B cell (primary cell): Measurements from ENCODE around the gene XAF1. TPM values are rescaled to one million over a fixed set of nuclear protein-coding genes. Genes with fewer than 3 reads are reported as not detected.

Experiments used
- ATAC-seq: fragments of 200-7000 bp; cut with Tn5 transposase; one replicate; pipeline ENCODE4 v1.10.0; 2021; ENCODE audit warnings: low read depth, mild to moderate bottlenecking, moderate number of reproducible peaks, moderate library complexity
- CTCF ChIA-PET: fragments of 350-600 bp; sonication (Branson Sonifier 250); formaldehyde crosslinking; loops from one replicate; lab custom pipeline; 2021; ENCODE audit warnings: antibody characterized with exemption, inconsistent platforms; lab: Charles Lee
- POLR2A ChIA-PET: fragments of 350-600 bp; sonication (Branson Sonifier 250); formaldehyde crosslinking; loops from one replicate; lab custom pipeline; 2021; ENCODE audit warnings: antibody characterized with exemption; lab: Charles Lee
- DNase-seq: peaks from one replicate; pipeline ENCODE4 v3.0.0; 2013
- H2AFZ ChIP-seq: 2 replicates; pipeline ENCODE4 v1.6.1; 2012; ENCODE audit warnings: mild to moderate bottlenecking, low read depth, low read length; ENCODE audit not compliant: insufficient read depth, poor library complexity, severe bottlenecking
- H3K27ac ChIP-seq, 2 donors: 1 replicate in 1 of 2; 2 replicates in 1 of 2; pipeline ENCODE4 v1.5.1; 2012 to 2013; ENCODE audit warnings: low read length in 2 of 2, mild to moderate bottlenecking in 2 of 2, moderate library complexity in 1 of 2
- H3K27me3 ChIP-seq, 4 experiments: fragments of 200-600 bp in 1 of 4; sonication (generic) in 1 of 4; replicated peaks in 1 of 4; 1 replicate in 2 of 4; 2 replicates in 2 of 4; pipeline versions ENCODE4 v1.6.1 to v1.7.0; 2013 to 2016; ENCODE audit warnings: low read length in 3 of 4, mild to moderate bottlenecking in 2 of 4, mixed read lengths in 1 of 4, moderate library complexity in 1 of 4; ENCODE audit not compliant: insufficient read depth in 4 of 4, control insufficient read depth in 3 of 4; ENCODE audit errors: control extremely low read depth in 1 of 4
- H3K36me3 ChIP-seq, 2 experiments: replicated peaks in 1 of 2; 1 replicate in 1 of 2; 2 replicates in 1 of 2; pipeline versions ENCODE4 v1.6.1 to v1.7.1; 2013; ENCODE audit warnings: low read length in 1 of 2; ENCODE audit not compliant: insufficient read depth in 2 of 2, control insufficient read depth in 1 of 2; ENCODE audit errors: control extremely low read depth in 1 of 2, extremely low read depth in 1 of 2
- H3K4me1 ChIP-seq, 2 donors: fragments of 200-600 bp in 1 of 2; sonication (generic) in 1 of 2; 1 replicate in 1 of 2; 2 replicates in 1 of 2; pipeline versions ENCODE4 v1.5.1 to v1.6.1; 2013 to 2017; ENCODE audit warnings: low read length in 2 of 2; ENCODE audit not compliant: control insufficient read depth in 2 of 2, insufficient read depth in 2 of 2
- H3K4me2 ChIP-seq: replicated peaks from 2 replicates; pipeline ENCODE3; 2012; ENCODE audit warnings: mild to moderate bottlenecking, low read depth, low read length; ENCODE audit not compliant: poor library complexity, severe bottlenecking
- H3K4me3 ChIP-seq, 5 experiments: fragments of 200-600 bp in 1 of 5; sonication (generic) in 1 of 5; 1 replicate in 3 of 5; 2 replicates in 2 of 5; pipeline versions ENCODE4 v1.5.1 to v1.7.0; 2011 to 2016; ENCODE audit warnings: low read length in 4 of 5, mild to moderate bottlenecking in 4 of 5, low read depth in 2 of 5, control low read depth in 1 of 5, moderate library complexity in 1 of 5; ENCODE audit not compliant: insufficient read depth in 1 of 5; ENCODE audit errors: control extremely low read depth in 1 of 5, extremely low read depth in 1 of 5
- H3K79me2 ChIP-seq: fragments of 200-600 bp; sonication (generic); one replicate; pipeline ENCODE4 v1.6.0; 2016; ENCODE audit warnings: low read length; ENCODE audit not compliant: control insufficient read depth, insufficient read depth
- H3K9ac ChIP-seq: fragments of 200-600 bp; sonication (generic); 2 replicates; pipeline ENCODE4 v1.6.1; 2017; ENCODE audit warnings: mild to moderate bottlenecking, low read length, moderate library complexity
- H3K9me3 ChIP-seq, 3 donors: one replicate each; pipeline versions ENCODE4 v1.6.1 to v1.7.1; 2013; ENCODE audit warnings: low read length in 2 of 3; ENCODE audit not compliant: control insufficient read depth in 2 of 3, insufficient read depth in 1 of 3; ENCODE audit errors: control extremely low read depth in 1 of 3
- H4K20me1 ChIP-seq: 2 replicates; pipeline ENCODE4 v1.6.0; 2012; ENCODE audit warnings: mild to moderate bottlenecking, low read length; ENCODE audit not compliant: insufficient read depth, control insufficient read depth, poor library complexity, severe bottlenecking
- H3K27ac Mint-ChIP-seq: one replicate; pipeline ENCODE4 v1.8.0; 2021; ENCODE audit warnings: mixed read lengths
- H3K27me3 Mint-ChIP-seq: one replicate; pipeline ENCODE4 v1.8.0; 2021; ENCODE audit warnings: mixed read lengths
- H3K4me1 Mint-ChIP-seq: one replicate; pipeline ENCODE4 v1.8.0; 2021; ENCODE audit warnings: mixed read lengths
- H3K4me3 Mint-ChIP-seq: one replicate; pipeline ENCODE4 v1.8.0; 2021; ENCODE audit warnings: mixed read lengths
- H3K9me3 Mint-ChIP-seq: one replicate; pipeline ENCODE4 v1.8.0; 2022; ENCODE audit warnings: mixed read lengths; ENCODE audit not compliant: insufficient read depth
- CTCF ChIP-seq: fragments of 200-600 bp; IDR thresholded peaks from one replicate; pipeline ENCODE4 v1.8.0; 2022; ENCODE audit warnings: antibody characterized with exemption, mild to moderate bottlenecking
- EZH2 ChIP-seq: IDR thresholded peaks from 2 replicates; pipeline ENCODE4 v1.6.1; 2012; ENCODE audit warnings: borderline replicate concordance, low read depth, mild to moderate bottlenecking, moderate library complexity, low read length; ENCODE audit not compliant: insufficient read depth, poor library complexity, severe bottlenecking
- WGBS: methylation state at CpG from one replicate; pipeline ENCODE4 v1.1.5; 2013; ENCODE audit warnings: missing lambda C conversion rate; ENCODE audit not compliant: insufficient coverage; 5-methylcytosine and 5-hydroxymethylcytosine counted together
- intact Hi-C: fragments of 100-400 bp; cut with micrococcal nuclease; formaldehyde crosslinking; loops from one replicate; pipeline ENCODE4 v1.10.0; 2022
- polyA plus RNA-seq: library from polyadenylated mRNA; depleted of rRNA; stranded (reverse); fragments of >200 nt; gene quantifications from 2 replicates; pipeline ENCODE4 v1.2.3, GENCODE V29; 2012
- total RNA-seq, 2 donors: library from RNA; stranded (reverse); fragments of 120-200 nt in 1 of 2; gene quantifications; 1 replicate in 1 of 2; 2 replicates in 1 of 2; pipeline versions ENCODE4 v1.2.3 to v1.2.4, GENCODE V29; 2013 to 2022

XAF1 gene
- total and polyA plus RNA-seq, 2 donors (not counting 1 experiment from before 2014, with no cell fraction given): 44.8 to 116 TPM

- 75% methylated on average over 6 of the region's 10 CpGs for WGBS
- Histone ChIP-seq H2AFZ (no peak overlapping the region), H3K27ac (no peak overlapping the region), H3K27me3 (peaks cover 0 to 6% (median 4%) of the 10 kb centered on the region in 4 experiments), H3K79me2 (no peaks in the 10 kb centered on the region), H3K9me3 (no peaks in the 10 kb centered on the region), H4K20me1 (no peaks in the 10 kb centered on the region), H3K4me2 (no peak overlapping the region), H3K36me3 (no peaks in the 10 kb centered on the region), H3K4me3 (no peak overlapping the region), H3K4me1 (no peaks in the 10 kb centered on the region), H3K9ac (no peak overlapping the region)
- intact Hi-C loops: no loop called here
- DNase-seq: no peak
- no peak for TF ChIP-seq EZH2
- no peak for TF ChIP-seq CTCF
- no peaks in the 10 kb centered on the region for H3K4me1 Mint-ChIP-seq
- POLR2A ChIA-PET: no interaction called here
- no peak overlapping the region for H3K27ac Mint-ChIP-seq
- no peaks in the 10 kb centered on the region for H3K9me3 Mint-ChIP-seq
- CTCF ChIA-PET: interaction anchor here (1.5 kb wide), 1 partner anchor 323 kb away, joined by 6 read pairs; no protein-coding TSS in a partner anchor
- ATAC-seq: no peak
- peaks cover 41% of the 10 kb centered on the region for H3K27me3 Mint-ChIP-seq
- no peak overlapping the region for H3K4me3 Mint-ChIP-seq
Measured at GRCh38 chr17:6796017-6796886, 40.4 kb downstream of the XAF1 start.

- no peaks in the 10 kb centered on the region for H4K20me1 ChIP-seq
- DNase-seq: no peak
- no peaks in the 10 kb centered on the region for H3K36me3 ChIP-seq
- H3K9ac ChIP-seq: no peak overlapping the region
- peaks cover 37% of the 10 kb centered on the region for H3K27me3 Mint-ChIP-seq
- no peaks in the 10 kb centered on the region for H3K4me1 Mint-ChIP-seq
- no CpG with 5 or more reads among the region's 2 CpGs for WGBS
- no peak overlapping the region for H3K4me3 Mint-ChIP-seq
- H3K9me3 ChIP-seq: no peaks in the 10 kb centered on the region
- H3K79me2 ChIP-seq: no peaks in the 10 kb centered on the region
- POLR2A ChIA-PET: no interaction called here
- peaks cover 0 to 6% (median 4%) of the 10 kb centered on the region in 4 experiments for H3K27me3 ChIP-seq
- no peak overlapping the region for H3K4me3 ChIP-seq
- no peaks in the 10 kb centered on the region for H3K9me3 Mint-ChIP-seq
- CTCF ChIA-PET: no interaction called here
- H3K27ac ChIP-seq: no peak overlapping the region
- H3K27ac Mint-ChIP-seq: no peak overlapping the region
- H3K4me2 ChIP-seq: no peak overlapping the region
- H2AFZ ChIP-seq: no peak overlapping the region
- H3K4me1 ChIP-seq: no peaks in the 10 kb centered on the region
- ATAC-seq: no peak
- no peak for TF ChIP-seq CTCF
- no peak for TF ChIP-seq EZH2
- intact Hi-C loops: no loop called here
Measured at GRCh38 chr17:6796887-6797490, 41.1 kb downstream of the XAF1 start.
